ENCODE data around the gene OR52N4. TPM values are rescaled to one million over a fixed set of nuclear protein-coding genes. Genes with fewer than 3 reads are reported as not detected.
A peak's percentile ranks its signal among the peaks of the same experiment; 100 is the strongest.

Gene OR52N4
- total and polyA plus RNA-seq, 2 of the 4 experiments (the other 2 are of a cell fraction) = not detected

DNA sequence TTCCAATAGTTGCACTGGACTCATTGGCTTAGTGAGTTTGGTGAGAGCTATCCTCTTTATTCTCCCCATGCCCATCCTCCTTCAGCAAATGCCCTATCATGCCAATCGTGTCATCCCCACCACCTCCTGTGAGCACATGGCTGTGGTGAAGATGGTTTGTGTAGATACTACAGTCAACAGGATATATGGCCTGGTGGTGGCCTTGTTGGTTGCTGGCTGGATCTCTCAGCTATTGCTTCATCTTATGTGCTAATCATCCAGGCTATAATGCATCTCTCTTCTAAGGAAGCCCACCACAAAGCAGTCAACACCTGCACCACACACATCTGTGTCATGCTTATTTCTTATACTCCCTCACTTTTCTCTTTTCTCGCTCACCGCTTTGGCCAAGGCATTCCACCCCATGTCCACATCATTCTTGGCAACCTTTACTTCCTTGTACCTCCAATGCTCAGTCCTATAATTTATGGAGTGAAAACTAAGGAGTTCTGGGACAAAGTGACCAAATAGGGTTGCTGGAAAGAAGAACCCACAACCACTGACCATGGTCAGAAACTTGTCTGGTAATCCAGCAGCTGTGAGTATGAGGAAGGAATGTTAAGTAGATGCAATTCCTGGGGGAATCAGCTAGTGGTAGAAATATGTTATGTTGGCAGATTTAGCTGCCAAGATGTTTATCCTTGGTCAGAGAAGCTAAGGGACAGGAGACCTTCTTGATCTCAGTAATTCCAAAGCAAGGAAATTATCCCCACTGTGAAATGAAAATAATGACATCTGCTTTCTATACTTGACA lies 34.1 kb upstream of the OR52N4 start:
- Histone ChIP-seq H3K14ac (replicated peaks; ENCODE audit: low read depth, low read length) (no peak overlapping the region), H2AK5ac (ENCODE audit: low read depth, low read length) (no peak overlapping the region), H2BK120ac (ENCODE audit: low read depth, low read length) (no peak overlapping the region), H3K23ac (ENCODE audit: low read depth, low read length) (no peak overlapping the region), H3K9ac (ENCODE audit: low read depth, low read length) (no peak overlapping the region), H4K91ac (ENCODE audit: insufficient read depth, low read depth, low read length) (no peak overlapping the region), H3K9me3 (ENCODE audit: control insufficient read depth, insufficient read depth, low read length) (no peaks in the 10 kb centered on the region), H3K4me2 (ENCODE audit: low read depth, low read length) (no peak overlapping the region), H3K4me3 (ENCODE audit: insufficient read depth, low read depth, low read length) (no peak overlapping the region), H4K20me1 (ENCODE audit: insufficient read depth, low read length) (no peaks in the 10 kb centered on the region), H3K4ac (ENCODE audit: low read depth, low read length) (no peak overlapping the region), H3K56ac (ENCODE audit: extremely low read depth, insufficient read depth, low read length) (no peak overlapping the region), H3K27me3 (ENCODE audit: control insufficient read depth, insufficient read depth, low read length) (no peaks in the 10 kb centered on the region; the same call in none of the 2 replicates), H4K8ac (ENCODE audit: low read depth in 2 of 2, low read length in 2 of 2) (no peak overlapping the region), H3K36me3 (ENCODE audit: control insufficient read depth, insufficient read depth, low read length) (no peaks in the 10 kb centered on the region), H3K4me1 (ENCODE audit: control insufficient read depth, insufficient read depth, low read length) (no peaks in the 10 kb centered on the region), H4K5ac (ENCODE audit: low read depth, low read length) (no peak overlapping the region), H2BK20ac (ENCODE audit: low read depth, low read length) (no peak overlapping the region), H2AK9ac (replicated peaks; ENCODE audit: low read depth, low read length, poor library complexity) (peak overlapping the region; percentile 16), H2AFZ (replicated peaks; ENCODE audit: low read length, poor library complexity) (peak overlapping the region; percentile 21), H2BK5ac (ENCODE audit: low read depth, low read length, poor library complexity, severe bottlenecking) (no peak overlapping the region), H3K9me1 (ENCODE audit: insufficient read depth, low read length) (no peaks in the 10 kb centered on the region), H3K79me1 (ENCODE audit: low read depth in 1 of 2, low read length in 2 of 2) (no peaks in the 10 kb centered on the region), H3K27ac (ENCODE audit: insufficient read depth, low read length) (no peak overlapping the region), H2BK15ac (ENCODE audit: low read depth, low read length) (no peak overlapping the region), H3K18ac (ENCODE audit: low read depth, low read length) (no peak overlapping the region)
- ChIA-PET CTCF (no interaction called here), POLR2A (ENCODE audit: unreplicated experiment) (no interaction called here)
- dilution Hi-C loops (cut with HindIII; ENCODE audit: low sequenced_read_pairs, unreplicated experiment) (no loop called here), in situ Hi-C loops (cut with MboI; ENCODE audit: low sequenced_read_pairs) (no loop called here), intact Hi-C loops (cut with micrococcal nuclease) (no loop called here)
- ATAC-seq (ENCODE audit: low read depth) (no peak), DNase-seq (no peak)
- WGBS, 2 experiments (ENCODE audit: extremely low coverage in 2 of 2, insufficient read length in 1 of 2) = no CpG with 5 or more reads among the region's 3 CpGs
- no peak for TF ChIP-seq MAFK (IDR thresholded peaks at IDR 0.05; ENCODE audit: low read depth, low read length)
- no peak for TF ChIP-seq NFE2L2 (IDR thresholded peaks at IDR 0.05; ENCODE audit: low read depth, low read length)
- TF ChIP-seq CHD1 (IDR thresholded peaks at IDR 0.05; ENCODE audit: low read depth, low read length) = no peak
- BruUV-seq (replicated peaks) = no TSS peak

Data from IMR-90 (cell line).